ENCODE measurements around the gene MRPS7. TPM values are rescaled to one million over a fixed set of nuclear protein-coding genes. Genes with fewer than 3 reads are reported as not detected.

The MRPS7 gene
- total and polyA plus RNA-seq, 2 of the 8 experiments (the other 6 are each of a cell fraction or from before 2014, with no cell fraction given): 63.4 to 79.4 TPM

GRCh38 chr17:75239778-75240393 is 21.8 kb upstream of the MRPS7 start:
- Histone ChIP-seq H2BK12ac (ENCODE audit: low read depth, low read length) (0 out of 2 replicates have a peak overlapping the region, but pooled peaks have one; percentile 17), H4K8ac (ENCODE audit: extremely low read depth, insufficient read depth, low read length) (peak overlapping the region; percentile 76; the same call in 1 of the 2 replicates), H3K9me3 (ENCODE audit: insufficient read depth in 2 of 2, low read depth in 1 of 2, low read length in 1 of 2) (no peaks in the 10 kb centered on the region), H4K5ac (ENCODE audit: insufficient read length, low read depth, low read length) (no peak overlapping the region), H3K79me2 (ENCODE audit: control insufficient read depth in 1 of 2, insufficient read depth in 2 of 2, low read length in 2 of 2) (no peaks in the 10 kb centered on the region), H2AFZ (ENCODE audit: low read length) (no peak overlapping the region), H2AK5ac (ENCODE audit: low read depth, low read length) (no peak overlapping the region), H2BK120ac (replicated peaks; ENCODE audit: low read depth, low read length) (no peak overlapping the region), H3K23me2 (ENCODE audit: low read depth, low read length) (no peaks in the 10 kb centered on the region), H3K27ac (ENCODE audit: low read depth, low read length) (peak overlapping the region; percentile 61), H2BK15ac (ENCODE audit: low read length) (no peak overlapping the region), H3K4me2 (ENCODE audit: insufficient read depth in 1 of 2, low read depth in 2 of 2, low read length in 2 of 2) (peak overlapping the region in 1 of 2 experiments; percentile 18; a peak in 1 of 4 replicates), H2BK20ac (ENCODE audit: low read length) (no peak overlapping the region), H3K9ac (replicated peaks in 1 of 4; ENCODE audit: extremely low read depth in 1 of 4, low read depth in 3 of 4, low read length in 3 of 4) (no peak overlapping the region), H3K27me3 (replicated peaks in 1 of 4; ENCODE audit: control insufficient read depth in 3 of 4, extremely low read depth in 1 of 4, insufficient read depth in 3 of 4, low read length in 3 of 4) (no peaks in the 10 kb centered on the region), H3K18ac (ENCODE audit: extremely low read depth, low read length) (no peak overlapping the region), H2BK5ac (ENCODE audit: low read depth, low read length) (peak overlapping the region; percentile 44), H3K23ac (ENCODE audit: insufficient read length) (no peak overlapping the region), H4K20me1 (replicated peaks in 1 of 2; ENCODE audit: control insufficient read depth in 1 of 2, insufficient read depth in 2 of 2, low read length in 2 of 2) (peaks cover 14 to 29% of the 10 kb centered on the region in 2 experiments), H3K4me3 (ENCODE audit: extremely low read depth in 1 of 4, insufficient read depth in 2 of 4, low read depth in 3 of 4, low read length in 4 of 4) (no peak overlapping the region), H3K4ac (replicated peaks; ENCODE audit: insufficient read length, low read depth, low read length) (peak overlapping the region; percentile 23), H3K4me1 (replicated peaks in 1 of 4; ENCODE audit: control insufficient read depth in 3 of 4, insufficient read depth in 4 of 4, low read length in 3 of 4) (peaks cover 0 to 4% (median 0%) of the 10 kb centered on the region in 4 experiments; a peak in 3 of 7 replicates), H3K56ac (replicated peaks; ENCODE audit: insufficient read length, low read depth, low read length) (no peak overlapping the region), H3K79me1 (ENCODE audit: low read depth, low read length) (no peaks in the 10 kb centered on the region), H3K14ac (ENCODE audit: insufficient read length) (no peak overlapping the region), H3K36me3 (ENCODE audit: control insufficient read depth in 2 of 4, insufficient read depth in 4 of 4, low read length in 3 of 4) (peaks cover 34 to 75% (median 65%) of the 10 kb centered on the region in 4 experiments), H4K91ac (replicated peaks; ENCODE audit: insufficient read length, low read length) (no peak overlapping the region)
- no peak for DNase-seq (ENCODE audit: low read depth in 1 of 2, low spot score in 2 of 2)
- WGBS, 2 experiments (ENCODE audit: extremely low coverage in 1 of 2, insufficient coverage in 1 of 2, insufficient read length in 1 of 2, insufficient replicate concordance in 2 of 2, low coverage in 1 of 2, low lambda C conversion rate in 2 of 2, missing lambda C conversion rate in 1 of 2): 92% methylated on average over 21 of the region's 23 CpGs; no CpG with 5 or more reads in 1 of the 2 experiments
- CTCF ChIA-PET (ENCODE audit: partially characterized antibody): interaction anchor here (0.6 to 16.5 kb wide), 74 partner anchors 9 to 498 kb away, joined by 3 to 369 read pairs (median 5); partner anchors contain the start of genes GGA3, GRB2, MIF4GD and MRPS7
- FAIRE-seq: no peak
- TF ChIP-seq FOSL1 (IDR thresholded peaks at IDR 0.05; ENCODE audit: insufficient read depth, low read depth, low read length): no peak
- TF ChIP-seq SIX5 (IDR thresholded peaks at IDR 0.05; ENCODE audit: low read depth, low read length): no peak
- POLR2A ChIA-PET (ENCODE audit: partially characterized antibody): interaction anchor here (0.5 to 6.3 kb wide), 20 partner anchors 8 to 259 kb away, joined by 3 to 53 read pairs (median 4); partner anchors contain the start of genes ARMC7, GGA3, MIF4GD and MRPS7
